HuH-7.5 (cell line): ENCODE measurements around the gene OR6C76.
"Not testable (repeated sequence)": the region's sequence is repeated elsewhere in the genome, so short reads cannot be mapped to it uniquely, and the experiment has no call there.

Experiments
- DNase-seq: peaks from one replicate; pipeline ENCODE4 v3.0.0; 2011; ENCODE audit warnings: low spot score

OR6C76 gene

DNA sequence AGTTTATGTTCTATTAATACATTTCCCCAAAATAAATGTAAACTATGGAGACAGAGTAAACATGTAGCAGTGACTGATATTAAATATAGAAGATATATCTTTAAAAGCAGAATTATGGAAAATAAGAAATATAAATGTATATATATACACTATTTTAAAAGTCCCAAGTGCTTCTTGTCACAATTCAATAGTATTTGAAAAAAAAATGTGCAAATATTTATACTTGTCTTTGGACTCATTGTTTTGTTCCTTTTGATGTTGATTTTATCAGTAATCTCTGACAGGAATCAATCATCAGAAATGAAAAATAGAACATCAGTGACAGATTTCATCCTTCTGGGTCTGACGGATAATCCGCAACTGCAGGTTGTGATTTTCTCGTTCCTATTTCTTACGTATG lies at the start of gene OR6C76:
Gene OR6C76, plus strand, starts transcription at position 301 of the 400 bp plus-strand sequence. Its CDS starts 0 bp downstream, at position 301.
- no peak for DNase-seq

DNA sequence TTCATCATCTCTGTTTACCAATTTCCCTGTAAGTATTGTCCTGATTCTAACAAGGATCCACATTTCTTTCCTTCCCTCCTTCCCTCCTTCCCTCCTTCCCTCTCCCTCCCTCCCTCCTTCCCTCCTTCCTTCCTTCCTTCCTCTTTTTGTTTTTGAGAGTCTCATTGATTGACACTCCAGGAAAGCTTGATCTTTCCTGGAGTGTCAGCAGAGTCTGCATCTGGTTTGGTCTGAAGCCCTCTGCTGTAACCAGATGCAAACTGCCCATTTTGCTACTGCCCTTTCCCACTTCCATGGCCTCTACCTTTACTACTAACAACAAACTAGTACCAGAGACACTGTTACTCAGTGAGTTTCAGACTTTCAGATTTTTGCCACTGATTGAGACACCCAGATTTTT lies 40.2 kb upstream of the OR6C76 start:
- no peak for DNase-seq

DNA sequence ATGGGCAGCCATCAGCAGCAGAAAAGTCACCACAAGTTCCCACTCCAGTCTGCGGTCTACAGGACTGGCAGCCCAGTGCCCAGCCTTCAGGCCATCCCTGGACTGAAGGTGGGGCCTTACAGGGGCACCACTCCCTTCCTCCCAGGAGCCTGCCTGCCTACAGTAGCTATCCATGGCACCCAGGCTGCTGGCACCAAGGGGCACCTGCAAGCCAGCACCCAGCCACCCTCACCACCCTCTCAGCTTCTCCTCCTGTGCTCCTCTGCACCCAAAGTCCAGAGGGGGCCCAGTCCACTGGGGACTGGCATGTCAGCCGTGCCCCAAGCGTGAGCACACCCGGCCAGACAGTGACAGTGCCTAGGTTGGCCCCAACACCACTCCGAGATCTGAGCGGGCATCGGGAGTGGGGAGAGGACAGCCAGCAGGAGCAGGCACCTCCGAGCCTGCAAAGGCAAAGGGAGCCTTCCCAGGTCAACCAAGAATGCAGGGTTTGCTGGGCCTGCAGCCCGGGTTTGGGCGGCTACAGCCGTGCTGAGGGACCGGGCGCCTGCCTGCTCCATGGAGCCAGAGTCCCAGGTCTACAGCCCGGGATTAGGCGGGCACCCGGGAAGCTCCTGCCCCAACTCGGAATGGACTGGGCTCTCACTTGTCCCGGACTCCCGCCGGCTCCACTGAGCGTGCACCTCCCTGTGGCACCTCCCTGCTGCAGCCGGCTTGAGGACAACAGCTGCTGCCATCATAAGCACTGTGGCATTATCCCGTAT lies 33.8 kb upstream of the OR6C76 start:
- DNase-seq = no peak

DNA sequence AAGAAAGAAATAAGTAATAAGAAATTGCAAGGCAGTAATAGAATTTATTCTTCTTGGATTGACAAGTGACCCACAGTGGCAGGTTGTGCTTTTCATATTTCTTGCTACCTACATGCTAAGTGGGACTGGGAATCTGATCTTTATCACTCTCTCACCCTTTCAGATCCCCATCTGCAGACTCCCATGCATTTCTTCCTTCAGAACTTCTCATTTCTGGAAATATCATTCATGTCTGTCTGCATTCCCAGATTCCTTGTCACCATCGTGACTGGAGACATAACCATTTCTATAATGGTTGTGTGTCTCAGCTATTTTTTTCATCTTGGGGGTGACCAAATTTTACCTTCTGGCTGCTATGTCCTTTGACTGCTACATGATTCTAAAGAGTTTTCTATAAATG lies 29.7 kb upstream of the OR6C76 start:
- no peak for DNase-seq

DNA sequence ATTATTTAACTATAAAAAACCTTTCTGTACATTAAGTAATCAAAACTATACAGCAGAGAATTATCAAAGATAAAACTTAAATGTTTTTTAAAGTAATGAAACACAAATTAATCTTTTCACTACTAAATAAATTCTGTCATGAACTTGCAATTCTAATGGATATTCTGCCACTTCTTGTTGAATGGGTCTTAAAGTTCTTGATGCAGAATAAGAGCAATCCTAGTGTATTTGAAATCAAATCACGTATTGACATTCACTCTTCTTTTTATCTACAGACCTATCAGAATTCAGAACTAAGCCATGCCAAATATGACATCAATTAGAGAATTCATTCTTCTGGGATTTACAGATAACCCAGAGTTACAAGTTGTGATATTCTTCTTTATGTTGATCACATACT lies 25.8 kb upstream of the OR6C76 start, which contains the start of gene OR6C65:
Gene OR6C65, plus strand, starts transcription at position 301 of the 400 bp plus-strand sequence. Its CDS starts 0 bp downstream, at position 301.
- DNase-seq = no peak

DNA sequence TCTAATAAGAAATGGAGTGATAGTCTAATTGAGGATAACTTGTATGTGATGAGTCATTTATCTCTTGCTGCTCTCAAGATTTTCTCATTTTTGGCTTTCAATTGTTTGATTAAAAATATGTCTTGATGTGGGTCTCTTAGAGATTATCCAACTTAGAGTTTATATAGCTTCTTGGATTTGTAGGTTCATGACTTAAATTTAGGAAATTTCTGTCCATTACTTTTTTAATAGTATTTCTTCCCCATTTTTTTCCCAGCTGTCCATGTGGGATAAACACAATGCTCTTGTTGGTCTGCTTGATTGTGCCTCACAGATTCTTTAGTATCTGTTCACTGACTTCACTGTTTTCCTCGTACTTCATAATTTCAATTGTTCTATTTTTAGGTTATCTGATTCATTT lies 18.2 kb upstream of the OR6C76 start:
- no peak for DNase-seq

DNA sequence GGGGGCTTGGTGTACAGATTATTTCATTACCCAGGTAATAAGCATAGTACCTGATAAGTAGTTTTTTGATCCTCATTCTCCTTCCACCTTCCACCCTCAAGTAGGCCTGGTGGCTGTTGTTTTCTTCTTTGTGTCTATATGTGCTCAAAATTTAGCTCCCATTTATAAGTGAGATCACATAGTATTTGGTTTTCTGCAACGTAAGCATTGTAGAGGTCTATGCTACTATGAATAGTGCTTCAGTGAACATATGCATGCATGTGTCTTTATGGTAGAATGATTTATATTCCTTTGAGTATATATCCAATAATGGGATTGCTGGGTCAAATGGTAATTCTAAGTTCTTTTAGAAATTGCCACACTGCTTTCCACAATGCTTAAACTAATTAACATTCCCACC lies 16.9 kb upstream of the OR6C76 start:
- DNase-seq = not testable (repeated sequence)

DNA sequence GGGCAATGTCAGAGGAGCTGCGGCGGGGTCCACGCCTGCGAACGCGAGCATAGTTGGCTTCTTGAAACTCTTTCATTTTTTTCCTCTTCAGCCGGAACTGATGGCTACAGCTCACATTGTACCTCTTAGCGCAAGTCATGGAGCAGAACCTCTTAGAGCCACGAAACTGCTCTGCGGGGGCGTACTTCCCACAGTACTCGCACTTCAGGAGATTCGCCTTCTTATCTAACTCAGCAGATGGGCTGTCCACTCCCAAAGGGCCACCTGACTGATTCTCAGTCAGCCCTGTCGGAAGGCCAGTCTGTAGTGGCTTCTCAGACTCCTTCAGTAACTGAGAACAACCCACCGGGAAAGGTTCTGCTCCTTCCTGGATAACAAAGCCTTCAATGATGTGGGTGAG lies 13.9 kb upstream of the OR6C76 start:
- not testable (repeated sequence) for DNase-seq

DNA sequence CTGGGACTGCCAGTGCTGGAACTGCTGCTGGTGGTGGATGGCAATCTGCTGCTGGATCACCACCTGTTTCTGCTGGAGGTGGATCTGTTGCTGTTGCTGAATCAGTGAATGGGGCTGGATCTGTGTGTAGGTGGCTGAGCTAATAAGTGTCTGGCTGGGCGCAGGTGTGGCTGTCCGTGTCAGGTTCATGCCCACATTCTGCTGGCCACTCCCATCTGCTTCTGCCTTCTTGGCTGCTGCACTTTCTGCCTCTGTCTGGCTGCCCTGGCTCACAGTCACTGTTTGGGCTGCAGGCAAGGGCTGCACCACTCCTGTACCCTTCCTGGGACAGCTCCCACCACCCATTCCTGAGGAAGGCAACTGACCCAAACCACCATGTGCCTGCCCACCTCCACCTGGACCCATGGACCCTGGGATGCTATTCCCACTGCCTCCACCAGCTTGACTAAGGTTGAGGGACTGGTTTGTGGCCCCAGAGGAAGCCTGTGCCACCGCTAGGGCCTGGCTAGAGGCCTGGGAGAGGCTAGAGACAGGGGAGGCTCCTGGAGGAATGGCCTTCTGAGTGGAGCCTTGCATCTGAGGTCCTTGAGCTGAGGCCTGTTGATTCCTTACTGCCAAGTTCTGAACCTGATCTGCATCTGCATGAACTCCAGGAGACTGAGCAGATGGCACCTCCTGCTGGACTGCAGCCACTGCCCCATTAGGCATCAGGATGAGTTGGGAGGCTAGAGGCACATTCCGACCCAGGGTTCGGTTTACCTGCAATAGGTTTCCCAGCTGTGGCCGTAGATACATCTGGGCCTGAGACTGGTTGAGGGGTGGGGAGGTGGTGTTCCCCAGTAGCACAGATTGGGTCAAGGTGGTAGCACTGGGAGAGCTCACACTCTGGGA lies 12.3 kb upstream of the OR6C76 start:
- DNase-seq = not testable (repeated sequence)

DNA sequence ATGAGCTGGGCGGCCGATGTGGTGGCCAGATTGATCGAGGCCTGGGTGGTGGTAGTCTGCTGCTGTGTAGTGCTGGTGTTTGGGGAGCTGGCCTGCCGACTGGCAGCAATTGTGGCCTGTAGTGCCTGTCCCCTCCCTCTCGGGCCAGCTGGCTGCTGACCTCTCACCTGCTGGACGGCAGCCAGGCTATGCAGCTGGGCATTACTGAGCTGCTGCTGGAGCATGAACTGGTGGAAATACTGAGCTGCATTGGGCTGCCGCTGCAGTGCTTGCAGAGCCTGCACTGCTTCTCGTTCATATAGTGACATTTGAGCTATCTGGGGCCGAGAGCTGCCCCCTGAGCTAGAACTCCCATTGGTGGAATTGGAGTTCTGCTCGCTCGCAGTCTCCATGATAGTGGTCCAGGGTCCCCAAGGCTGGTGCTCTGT lies 11.6 kb upstream of the OR6C76 start:
- not testable (repeated sequence) for DNase-seq

DNA sequence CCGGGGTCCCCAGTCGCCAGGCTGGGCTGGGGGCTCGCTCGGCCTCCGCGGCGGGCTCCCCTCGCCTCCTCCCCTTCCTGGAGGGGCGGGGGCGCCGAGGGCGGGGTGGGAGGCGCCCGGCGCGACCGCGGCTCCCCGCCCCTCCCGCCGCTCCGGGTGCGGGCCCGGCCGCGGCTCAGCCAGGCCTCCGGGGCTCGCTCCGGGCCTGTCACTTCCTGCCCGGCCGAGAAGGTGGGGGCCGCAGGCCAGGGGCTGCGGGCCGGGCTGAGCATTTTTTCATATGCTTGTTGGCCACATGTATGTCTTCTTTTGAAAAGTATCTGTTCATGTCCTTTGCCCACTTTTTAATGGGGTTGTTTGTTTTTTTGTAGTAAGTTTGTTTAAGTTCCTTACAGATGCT lies 11.2 kb upstream of the OR6C76 start:
- DNase-seq = not testable (repeated sequence)

DNA sequence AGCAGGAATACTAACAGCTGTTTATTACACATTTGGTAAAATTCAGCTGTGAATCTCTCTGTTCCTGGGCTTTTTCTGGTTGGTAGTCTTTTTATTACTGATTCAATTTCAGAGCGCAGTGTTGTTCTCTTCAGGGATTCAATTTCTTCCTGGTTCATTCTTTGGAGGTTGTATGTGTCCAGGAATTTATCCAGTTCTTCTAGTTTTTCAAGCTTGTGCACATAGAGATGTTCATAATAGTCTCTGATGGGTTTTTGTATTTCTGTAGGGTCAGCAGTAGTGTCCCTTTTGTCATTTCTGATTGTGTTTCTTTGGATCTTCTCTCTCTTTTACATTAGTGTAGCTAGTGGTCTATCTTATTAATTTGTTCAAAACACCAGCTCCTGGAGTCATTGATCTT lies 9.1 kb upstream of the OR6C76 start:
- no peak for DNase-seq

DNA sequence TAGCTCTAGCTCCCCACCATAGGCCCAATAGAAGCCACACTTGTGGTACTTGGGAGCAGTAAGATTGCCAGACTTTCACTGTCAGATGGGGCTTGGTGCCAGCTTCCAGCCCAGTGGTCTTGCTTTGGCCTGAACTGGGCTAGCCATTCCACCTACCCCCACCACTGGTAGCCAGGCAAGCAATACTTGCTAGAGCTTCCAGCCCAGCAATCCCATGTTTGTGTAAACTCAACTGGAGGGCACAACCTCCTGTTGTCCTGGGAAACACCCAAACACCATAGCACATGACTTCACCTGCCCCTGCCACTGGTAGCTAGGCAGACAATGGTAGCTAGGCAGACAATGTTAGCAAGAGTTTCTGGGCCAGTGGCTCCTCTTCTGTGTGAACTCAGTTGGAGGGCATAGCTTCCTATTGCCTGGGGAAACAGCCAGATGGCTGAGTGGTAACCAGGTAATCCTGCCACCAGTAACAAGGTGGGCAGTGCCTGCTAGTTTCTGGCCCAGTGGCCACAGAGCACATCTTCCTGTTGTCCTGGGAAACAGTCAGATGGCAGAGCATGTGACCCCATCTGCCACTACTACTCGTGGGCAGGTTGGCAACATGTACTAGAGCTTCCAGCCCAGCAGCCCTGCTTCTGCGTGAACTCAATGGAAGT lies 5.6 kb upstream of the OR6C76 start:
- no peak for DNase-seq

DNA sequence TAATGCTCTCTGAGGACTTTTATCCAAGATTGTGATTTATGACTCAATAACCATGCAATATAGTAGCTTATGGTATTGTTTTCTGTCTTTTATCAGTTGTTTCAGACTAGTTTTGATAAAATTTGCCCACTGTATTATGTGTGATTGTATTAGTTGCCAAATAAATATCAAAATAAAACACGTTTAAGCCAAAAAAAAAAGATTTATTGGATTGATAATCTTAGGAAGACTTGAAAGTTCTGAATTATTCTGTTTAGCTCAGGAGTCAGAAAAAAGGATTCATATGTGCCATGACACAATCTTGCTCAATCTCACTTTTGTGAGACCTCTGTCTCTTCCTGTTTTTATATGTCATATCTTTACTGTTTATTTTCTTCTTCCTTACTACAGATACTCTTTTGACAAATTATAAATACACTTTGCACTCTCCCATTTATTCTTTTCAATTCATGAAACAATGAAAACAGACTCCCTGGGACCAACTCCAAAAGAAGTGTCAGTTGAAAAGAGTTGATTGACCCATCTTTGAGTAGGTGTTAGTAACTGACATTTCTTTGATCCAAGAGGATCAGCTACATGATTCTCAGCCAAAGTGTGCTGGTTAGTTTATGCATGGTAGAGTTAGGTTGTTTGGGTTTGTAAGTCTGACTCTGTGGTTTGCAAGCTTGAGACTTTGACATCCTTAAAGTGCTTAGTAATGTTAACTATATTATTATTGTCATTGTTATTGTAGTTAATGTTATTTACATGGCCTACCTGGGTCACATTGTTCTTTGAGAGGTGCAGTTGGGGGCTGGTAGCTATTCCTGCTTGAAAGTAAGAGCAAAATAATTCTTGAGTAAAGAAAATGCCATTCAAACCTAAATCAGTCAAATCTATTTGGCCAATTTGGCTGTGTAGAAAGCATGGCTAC lies 2.5 kb downstream of the OR6C76 start:
- no peak for DNase-seq

DNA sequence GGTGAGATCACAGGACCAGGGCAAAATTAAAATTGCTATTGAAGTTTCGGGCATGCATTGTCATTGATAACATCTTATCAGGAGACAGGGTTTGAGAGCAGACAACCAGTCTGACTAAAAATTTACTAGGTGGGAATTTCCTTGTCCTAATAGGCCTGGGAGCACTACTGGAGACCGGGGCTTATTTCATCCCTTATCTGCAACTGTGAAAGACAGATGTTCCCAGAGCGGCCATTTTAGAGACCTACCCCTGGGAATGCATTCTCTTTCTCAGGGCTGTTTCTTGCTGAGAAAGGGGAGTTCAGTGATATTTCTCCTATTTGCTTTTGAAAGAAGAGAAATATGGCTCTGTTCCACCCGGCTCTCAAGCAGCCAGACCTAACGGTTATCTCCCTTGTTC lies 15.2 kb downstream of the OR6C76 start:
- DNase-seq = not testable (repeated sequence)

DNA sequence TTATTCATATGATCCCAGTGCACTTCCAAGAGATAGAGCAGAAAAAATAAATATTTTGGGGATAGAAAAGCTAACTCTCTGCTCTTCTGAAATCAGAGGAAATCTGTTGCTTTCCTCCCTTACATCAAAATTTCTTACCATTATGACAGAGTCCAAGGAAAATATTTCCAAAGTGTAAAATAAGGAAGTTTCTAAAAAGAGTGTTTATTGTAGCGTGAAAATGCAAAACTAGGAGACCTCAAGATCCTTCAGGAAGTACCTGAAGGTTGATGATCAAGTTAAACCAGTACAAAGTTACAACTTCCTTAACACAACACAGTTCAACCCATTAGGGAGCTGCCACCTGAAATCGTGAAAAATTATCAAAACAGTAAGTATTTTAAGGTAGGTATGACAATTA lies 17.7 kb downstream of the OR6C76 start, which contains the start of gene OR6C2:
Gene OR6C2, plus strand, starts transcription at position 301 of the 400 bp plus-strand sequence. CDS start 8,138 bp downstream, outside the sequence.
- no peak for DNase-seq

DNA sequence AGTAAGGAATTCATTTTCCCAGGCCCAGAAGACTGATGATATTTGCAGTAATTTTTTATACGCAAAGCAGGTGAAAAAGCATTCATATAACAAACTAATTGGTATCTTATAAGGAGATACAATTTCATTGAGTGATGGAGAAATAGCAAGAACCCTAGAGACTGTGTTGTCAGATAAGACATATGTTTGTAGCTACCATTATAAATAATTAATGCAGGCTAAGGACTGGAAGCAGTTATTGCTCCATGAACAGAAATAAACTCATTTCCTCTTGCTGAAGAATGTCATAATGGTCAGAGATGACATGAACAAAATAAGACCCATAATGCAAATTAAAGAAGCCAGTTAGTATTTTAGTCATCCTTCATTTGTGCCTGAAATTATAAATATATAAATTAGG lies 19.3 kb downstream of the OR6C76 start:
- no peak for DNase-seq

DNA sequence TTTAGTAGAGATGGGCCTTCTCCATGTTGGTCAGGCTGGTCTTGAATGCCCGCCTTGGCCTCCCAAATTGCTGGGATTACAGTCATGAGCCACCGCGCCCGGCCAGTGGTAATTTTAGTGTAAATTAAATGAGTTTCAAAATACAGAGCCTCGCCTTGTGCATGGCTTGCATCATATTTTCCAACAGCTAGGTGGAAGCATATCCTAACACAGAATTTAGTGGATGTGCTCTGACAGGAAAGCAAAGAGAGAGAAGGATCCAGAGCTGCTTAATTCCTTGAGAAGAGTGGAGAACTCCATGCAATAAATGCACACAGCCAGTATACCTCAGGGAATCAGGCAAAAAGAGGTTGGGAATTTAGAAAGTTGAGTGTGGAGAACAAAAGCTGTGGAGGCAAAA lies 20.3 kb downstream of the OR6C76 start:
- no peak for DNase-seq

DNA sequence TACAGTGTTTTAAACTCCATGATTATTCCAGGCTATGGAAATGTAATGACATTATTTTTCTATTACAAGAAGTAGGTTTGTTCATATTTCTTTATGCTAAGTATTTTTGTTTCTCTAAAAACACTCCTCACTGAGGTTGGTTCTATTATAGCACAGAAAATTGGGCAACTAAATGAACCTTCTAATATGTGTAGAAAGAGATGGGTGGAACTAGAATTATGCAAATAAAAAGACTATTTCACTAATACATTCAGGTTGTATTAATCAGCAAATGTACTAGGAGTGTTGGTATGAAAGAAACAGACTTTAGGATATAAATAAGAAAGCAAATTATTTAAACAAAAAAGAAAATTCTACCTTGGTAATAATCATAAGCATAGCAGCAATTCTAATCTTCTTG lies 22.8 kb downstream of the OR6C76 start:
- DNase-seq = no peak

DNA sequence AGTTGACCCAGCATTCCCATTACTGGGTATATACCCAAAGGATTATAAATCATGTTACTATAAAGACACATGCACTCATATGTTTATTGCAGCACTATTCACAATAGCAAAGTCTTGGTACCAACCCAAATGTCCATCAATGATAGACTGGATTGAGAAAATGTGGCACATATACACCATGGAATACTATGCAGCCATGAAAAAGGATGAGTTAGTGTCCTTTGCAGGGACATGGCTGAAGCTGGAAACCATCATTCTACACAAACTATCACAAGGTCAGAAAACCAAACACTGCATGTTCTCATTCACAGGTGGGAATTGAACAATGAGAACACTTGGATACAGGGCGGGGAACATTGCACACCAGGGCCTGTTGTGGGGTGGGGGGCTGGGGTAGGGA lies 38.9 kb downstream of the OR6C76 start:
- not testable (repeated sequence) for DNase-seq

DNA sequence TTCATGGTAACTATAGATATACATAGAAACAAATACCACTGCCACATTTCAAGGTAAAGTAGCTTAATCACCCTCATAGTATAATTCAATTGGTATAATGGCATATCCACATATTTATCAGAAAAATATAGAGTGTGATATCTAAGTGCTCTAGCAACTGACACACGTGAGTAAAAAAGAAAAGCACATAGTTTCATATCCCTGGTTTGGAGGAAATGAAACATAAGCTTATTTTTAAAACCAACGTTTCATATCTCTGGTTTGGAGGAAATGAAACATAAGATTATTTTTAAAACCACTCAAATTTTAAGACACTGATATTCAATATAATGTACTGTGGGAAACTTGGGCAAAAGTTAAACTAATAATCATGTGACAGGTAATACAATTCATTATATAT lies 41.8 kb downstream of the OR6C76 start:
- no peak for DNase-seq
